GM12891 (cell line): ENCODE data around the gene TMCC3.

Source experiments
- POLR2A ChIP-seq: IDR thresholded peaks from 2 replicates; pipeline ENCODE4 v1.6.1; 2011; ENCODE audit warnings: low read depth, low read length, control low read depth
- POLR2AphosphoS5 ChIP-seq: IDR thresholded peaks from 2 replicates; pipeline ENCODE4 v1.6.1; 2011; ENCODE audit warnings: low read depth, low read length, control low read depth

GRCh38 chr12:94614288-94614721 is 36.1 kb downstream of the TMCC3 start:
- TF ChIP-seq POLR2A (no peak), POLR2AphosphoS5 (no peak)
